GM20000 (cell line): ENCODE data around the gene FHIT.

Source experiments
- DNase-seq: peaks from one replicate; pipeline ENCODE4 v3.0.0; 2012; ENCODE audit warnings: low spot score
- CTCF ChIP-seq: IDR thresholded peaks from 2 replicates; pipeline ENCODE4 v1.5.1; 2012; ENCODE audit warnings: mild to moderate bottlenecking, control low read depth; ENCODE audit errors: extremely low read depth, missing control alignments

The FHIT gene

GRCh38 chr3:60435941-60436650 is 815.2 kb downstream of the FHIT start:
- no peak for DNase-seq
- no peak for TF ChIP-seq CTCF

DNA sequence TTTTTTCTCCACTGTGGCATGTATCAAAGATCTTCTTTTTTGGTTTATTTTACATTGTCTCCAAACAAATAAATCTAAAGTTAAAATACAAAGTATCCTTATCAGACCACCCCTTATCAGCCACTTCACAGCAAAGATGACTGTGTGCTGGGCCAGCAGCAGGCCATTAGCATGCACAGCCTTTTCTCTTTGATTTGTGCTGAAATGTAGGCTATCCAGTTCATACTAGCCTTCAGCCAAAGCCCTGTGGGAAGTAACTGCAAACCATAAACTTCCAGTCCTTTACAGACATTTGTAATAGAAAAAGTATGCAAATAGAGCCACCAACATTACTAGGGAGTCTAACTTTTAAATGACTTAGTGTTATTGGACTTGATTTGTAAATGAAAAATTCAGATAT is 816.3 kb downstream of the FHIT start:
- no peak for TF ChIP-seq CTCF
- DNase-seq = no peak

GRCh38 chr3:60434323-60434722 is 816.9 kb downstream of the FHIT start:
- DNase-seq = no peak
- no peak for TF ChIP-seq CTCF

GRCh38 chr3:60431599-60431958 is 819.7 kb downstream of the FHIT start:
- no peak for DNase-seq
- TF ChIP-seq CTCF = no peak

DNA sequence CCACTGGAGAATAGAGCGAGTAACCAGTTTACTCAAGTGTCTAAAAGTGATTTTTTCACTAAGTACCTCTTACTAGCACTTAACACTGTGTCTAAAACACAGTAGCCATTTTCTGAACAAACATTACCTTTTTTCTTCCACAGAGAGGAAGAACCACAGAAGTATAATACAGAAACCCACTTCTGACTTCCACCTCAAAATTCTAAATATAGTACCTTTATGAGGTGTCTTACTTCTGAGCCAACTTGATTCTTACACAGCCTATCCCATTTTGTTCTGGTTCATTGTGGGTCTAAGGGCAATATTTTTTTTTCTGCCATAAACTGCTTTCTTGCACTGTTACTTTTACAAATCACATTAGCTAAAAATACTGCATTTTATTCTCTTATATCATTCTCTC is 821.0 kb downstream of the FHIT start:
- no peak for TF ChIP-seq CTCF
- DNase-seq = no peak

- DNase-seq = no peak
- no peak for TF ChIP-seq CTCF
Measured at GRCh38 chr3:60427109-60427508, 824.1 kb downstream of the FHIT start.

GRCh38 chr3:60424942-60425341 is 826.3 kb downstream of the FHIT start:
- no peak for TF ChIP-seq CTCF
- no peak for DNase-seq
